Uterus (tissue), 4 donors: ENCODE data around the gene LYRM4. TPM values are rescaled to one million over a fixed set of nuclear protein-coding genes. Genes with fewer than 3 reads are reported as not detected.

ENCODE experiments used
- DNase-seq, 2 donors: peaks; one replicate each; pipeline ENCODE4 v3.0.0-alpha.2; 2019 to 2020
- H3K27ac ChIP-seq, 2 donors: fragments of 200-600 bp; sonication (generic); 1 replicate in 1 of 2; 2 replicates in 1 of 2; pipeline ENCODE4 v1.5.1; 2016 to 2018
- H3K27me3 ChIP-seq, 2 donors: fragments of 200-600 bp; sonication (generic); one replicate each; pipeline ENCODE4 v1.5.1; 2018 to 2019; ENCODE audit warnings: control low read depth in 1 of 2
- H3K36me3 ChIP-seq, 2 donors: fragments of 200-600 bp; sonication (generic); one replicate each; pipeline ENCODE4 v1.5.1; 2019; ENCODE audit warnings: control low read depth in 1 of 2
- H3K4me1 ChIP-seq, 2 donors: fragments of 200-600 bp; sonication (generic); one replicate each; pipeline ENCODE4 v1.5.1; 2018 to 2019; ENCODE audit warnings: control low read depth in 1 of 2
- H3K4me3 ChIP-seq, 2 donors: fragments of 200-600 bp; sonication (generic); 1 replicate in 1 of 2; 2 replicates in 1 of 2; pipeline ENCODE4 v1.5.1; 2018 to 2019; ENCODE audit warnings: mild to moderate bottlenecking in 1 of 2
- H3K9me3 ChIP-seq, 2 donors: fragments of 200-600 bp; sonication (generic); one replicate each; pipeline ENCODE4 v1.5.1; 2019; ENCODE audit warnings: control low read depth in 1 of 2
- POLR2A ChIP-seq, 2 donors: fragments of 450-650 bp; IDR thresholded peaks; one replicate each; pipeline ENCODE4 v1.6.1; 2016; ENCODE audit warnings: antibody characterized with exemption in 2 of 2, mild to moderate bottlenecking in 1 of 2, moderate library complexity in 1 of 2
- intact Hi-C: fragments of 100-400 bp; cut with DNase I; formaldehyde crosslinking; loops from one replicate; pipeline ENCODE4 v1.15.1; 2023; ENCODE audit warnings: low total_unique reads
- total RNA-seq, 4 donors: library from RNA; depleted of rRNA in 3 of 4; stranded (reverse); fragments of >200 nt in 3 of 4; gene quantifications; one replicate each; pipeline versions ENCODE4 v1.1.0 to v1.2.4, GENCODE V29; 2014 to 2023
- TF ChIP-seq, protein P1 (sequence below), 4 experiments: fragments of 200-600 bp in 2 of 4; fragments of 450-650 bp in 2 of 4; sonication (generic) in 2 of 4; IDR thresholded peaks; one replicate each; pipeline ENCODE4 v1.5.1; 2016 to 2019; ENCODE audit warnings: antibody characterized with exemption in 4 of 4, mild to moderate bottlenecking in 2 of 4, moderate library complexity in 1 of 4
- donor health status: DM: yes; HTN: yes; CAD: no.

Gene LYRM4
- total RNA-seq, 4 donors from 2014 or later, result 3.1 to 33.0 (median 15.7) TPM

DNA sequence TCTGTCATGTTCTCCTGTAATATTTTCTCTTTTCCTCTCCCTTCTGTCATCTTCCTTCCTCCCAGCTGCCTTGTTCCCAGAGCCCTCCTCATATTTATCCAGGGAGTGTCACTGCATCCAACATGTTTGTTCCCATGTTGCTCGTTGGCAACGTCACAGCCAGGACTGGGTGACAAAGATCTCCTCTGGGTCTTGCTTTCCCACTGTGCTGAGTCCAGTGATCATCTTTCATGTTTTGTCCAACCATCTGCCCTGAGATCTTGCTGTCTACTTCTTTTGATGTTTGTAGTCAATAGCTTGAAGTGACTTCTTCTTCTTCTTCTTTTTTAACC lies 27.2 kb upstream of the LYRM4 start:
- Histone ChIP-seq H3K27ac (peak overlapping the region in 1 of 2 donors; percentile 42), H3K4me1 (no peaks in the 10 kb centered on the region), H3K4me3 (no peak overlapping the region), H3K9me3 (no peaks in the 10 kb centered on the region), H3K36me3 (no peaks in the 10 kb centered on the region), H3K27me3 (no peaks in the 10 kb centered on the region)
- TF ChIP-seq, protein P1, sequence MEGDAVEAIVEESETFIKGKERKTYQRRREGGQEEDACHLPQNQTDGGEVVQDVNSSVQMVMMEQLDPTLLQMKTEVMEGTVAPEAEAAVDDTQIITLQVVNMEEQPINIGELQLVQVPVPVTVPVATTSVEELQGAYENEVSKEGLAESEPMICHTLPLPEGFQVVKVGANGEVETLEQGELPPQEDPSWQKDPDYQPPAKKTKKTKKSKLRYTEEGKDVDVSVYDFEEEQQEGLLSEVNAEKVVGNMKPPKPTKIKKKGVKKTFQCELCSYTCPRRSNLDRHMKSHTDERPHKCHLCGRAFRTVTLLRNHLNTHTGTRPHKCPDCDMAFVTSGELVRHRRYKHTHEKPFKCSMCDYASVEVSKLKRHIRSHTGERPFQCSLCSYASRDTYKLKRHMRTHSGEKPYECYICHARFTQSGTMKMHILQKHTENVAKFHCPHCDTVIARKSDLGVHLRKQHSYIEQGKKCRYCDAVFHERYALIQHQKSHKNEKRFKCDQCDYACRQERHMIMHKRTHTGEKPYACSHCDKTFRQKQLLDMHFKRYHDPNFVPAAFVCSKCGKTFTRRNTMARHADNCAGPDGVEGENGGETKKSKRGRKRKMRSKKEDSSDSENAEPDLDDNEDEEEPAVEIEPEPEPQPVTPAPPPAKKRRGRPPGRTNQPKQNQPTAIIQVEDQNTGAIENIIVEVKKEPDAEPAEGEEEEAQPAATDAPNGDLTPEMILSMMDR (IDR thresholded peaks at IDR 0.05), result no peak
- no peak for TF ChIP-seq POLR2A (IDR thresholded peaks at IDR 0.05)
- intact Hi-C loops, result no loop called here
- no peak for DNase-seq

DNA sequence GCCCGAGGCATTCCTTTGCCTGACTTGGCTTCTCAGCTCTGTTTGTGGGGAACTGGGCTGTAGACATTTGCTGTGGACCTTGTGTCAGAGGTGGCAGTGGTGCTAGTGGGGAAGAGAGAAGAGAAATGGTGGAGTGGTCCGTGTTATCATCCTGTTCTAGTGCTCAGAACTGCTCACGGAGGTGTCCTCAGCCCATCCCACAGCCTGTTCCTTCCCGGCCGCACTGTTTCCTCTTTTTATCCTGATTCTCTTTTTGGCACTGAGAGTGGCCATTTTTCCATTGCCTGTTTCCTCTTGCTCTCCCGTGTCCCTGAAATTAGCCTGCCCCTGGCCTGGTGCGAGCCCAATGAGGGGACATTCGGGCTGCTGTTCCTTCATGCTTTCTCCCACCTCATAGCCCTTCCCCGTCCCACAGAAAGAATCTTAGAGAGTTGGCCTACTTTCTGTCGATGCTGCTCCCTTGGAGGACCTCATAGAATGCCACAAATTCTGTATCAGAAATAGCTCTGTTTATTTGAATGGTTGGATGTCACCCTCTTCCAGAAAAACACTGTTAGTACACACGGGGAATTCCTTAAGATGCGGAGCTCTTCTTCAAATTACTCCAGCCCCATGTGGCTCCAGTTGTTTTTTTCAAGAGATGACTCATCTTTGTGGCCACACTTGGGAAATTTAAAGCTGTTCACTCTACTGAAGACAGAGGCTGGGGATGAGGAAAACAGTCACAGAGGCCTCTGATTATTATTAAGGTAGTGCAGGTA lies 26.6 kb upstream of the LYRM4 start:
- H3K4me1 ChIP-seq, result no peaks in the 10 kb centered on the region
- no peak for DNase-seq
- no peak for TF ChIP-seq POLR2A (IDR thresholded peaks at IDR 0.05)
- H3K27ac ChIP-seq, result peak overlapping the region; percentile 42 to 53
- H3K27me3 ChIP-seq, result no peaks in the 10 kb centered on the region
- no peaks in the 10 kb centered on the region for H3K36me3 ChIP-seq
- H3K9me3 ChIP-seq, result no peaks in the 10 kb centered on the region
- no peak overlapping the region for H3K4me3 ChIP-seq
- intact Hi-C loops, result no loop called here

DNA sequence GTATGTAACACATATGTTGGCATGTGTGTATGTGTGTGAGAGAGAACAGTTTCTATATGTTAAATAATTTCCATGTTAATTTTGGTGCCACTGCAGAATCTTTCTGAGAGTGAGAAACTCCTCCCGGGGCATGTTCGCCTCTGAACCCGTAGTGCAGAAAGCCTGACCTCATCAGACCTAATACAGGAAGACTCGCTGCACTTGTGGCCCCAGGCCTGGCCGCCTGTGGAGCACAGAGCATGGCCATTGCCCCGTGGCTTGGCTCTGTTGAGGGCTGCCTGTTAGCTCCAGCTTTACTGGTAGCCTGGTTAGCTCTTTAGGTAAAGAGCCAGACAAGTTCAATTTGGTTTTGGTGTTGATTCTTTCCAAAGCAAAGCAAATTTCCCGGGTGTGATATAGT lies 26.0 kb upstream of the LYRM4 start:
- intact Hi-C loops, result no loop called here
- no peaks in the 10 kb centered on the region for H3K36me3 ChIP-seq
- no peaks in the 10 kb centered on the region for H3K9me3 ChIP-seq
- no peak for DNase-seq
- H3K27ac ChIP-seq, result no peak overlapping the region
- H3K4me1 ChIP-seq, result no peaks in the 10 kb centered on the region
- H3K27me3 ChIP-seq, result no peaks in the 10 kb centered on the region
- no peak overlapping the region for H3K4me3 ChIP-seq
- TF ChIP-seq POLR2A (IDR thresholded peaks at IDR 0.05), result no peak
- TF ChIP-seq, protein P1 (IDR thresholded peaks at IDR 0.05), result no peak

DNA sequence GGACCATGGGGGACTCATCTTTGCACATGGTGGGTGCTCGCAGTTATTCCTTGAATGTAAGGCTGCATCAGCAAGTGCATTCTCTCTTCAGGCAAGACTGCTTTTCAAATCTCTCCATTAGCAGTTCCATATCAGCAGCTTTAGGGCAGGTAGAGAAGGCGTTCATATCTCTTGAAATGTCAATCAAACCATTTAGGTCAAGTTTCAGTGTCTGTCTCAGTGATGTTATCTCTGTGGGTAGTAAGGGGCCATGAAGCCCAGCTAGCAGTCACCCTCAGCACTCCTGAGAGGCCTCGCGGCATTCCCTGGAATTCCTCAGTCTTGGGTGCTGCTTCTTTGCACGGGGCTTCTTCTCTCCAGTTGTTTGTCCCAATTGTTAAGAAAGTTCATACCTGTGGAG lies 24.8 kb upstream of the LYRM4 start:
- no peaks in the 10 kb centered on the region for H3K4me1 ChIP-seq
- no peak for DNase-seq
- no peak for TF ChIP-seq POLR2A (IDR thresholded peaks at IDR 0.05)
- TF ChIP-seq, protein P1 (IDR thresholded peaks at IDR 0.05), result no peak
- H3K27me3 ChIP-seq, result no peaks in the 10 kb centered on the region
- H3K27ac ChIP-seq, result no peak overlapping the region
- H3K9me3 ChIP-seq, result no peaks in the 10 kb centered on the region
- no peak overlapping the region for H3K4me3 ChIP-seq
- H3K36me3 ChIP-seq, result no peaks in the 10 kb centered on the region
- intact Hi-C loops, result no loop called here

DNA sequence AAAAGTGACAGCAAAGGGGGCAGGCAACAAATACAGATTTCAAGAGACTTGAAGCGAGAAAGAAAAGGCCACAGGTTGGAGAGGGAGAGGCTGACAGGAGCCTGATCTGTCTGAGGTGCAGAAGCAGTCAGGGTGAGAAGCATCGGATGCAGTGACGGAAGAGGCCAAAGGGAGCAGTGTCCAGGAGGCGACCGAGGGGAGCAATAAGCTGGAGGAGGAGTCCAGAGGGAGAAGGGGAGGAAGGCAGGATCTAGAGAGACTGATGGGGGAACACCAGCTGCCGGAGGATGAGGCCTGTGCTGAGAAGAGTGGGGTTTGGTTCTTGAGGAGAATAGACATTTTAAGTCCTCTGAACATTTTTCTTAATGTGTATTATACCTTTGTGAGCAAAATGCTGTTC lies 24.3 kb upstream of the LYRM4 start:
- intact Hi-C loops, result no loop called here
- H3K36me3 ChIP-seq, result no peaks in the 10 kb centered on the region
- H3K4me1 ChIP-seq, result no peaks in the 10 kb centered on the region
- TF ChIP-seq POLR2A (IDR thresholded peaks at IDR 0.05), result no peak
- no peaks in the 10 kb centered on the region for H3K27me3 ChIP-seq
- no peak overlapping the region for H3K27ac ChIP-seq
- DNase-seq, result no peak
- no peak overlapping the region for H3K4me3 ChIP-seq
- H3K9me3 ChIP-seq, result no peaks in the 10 kb centered on the region

DNA sequence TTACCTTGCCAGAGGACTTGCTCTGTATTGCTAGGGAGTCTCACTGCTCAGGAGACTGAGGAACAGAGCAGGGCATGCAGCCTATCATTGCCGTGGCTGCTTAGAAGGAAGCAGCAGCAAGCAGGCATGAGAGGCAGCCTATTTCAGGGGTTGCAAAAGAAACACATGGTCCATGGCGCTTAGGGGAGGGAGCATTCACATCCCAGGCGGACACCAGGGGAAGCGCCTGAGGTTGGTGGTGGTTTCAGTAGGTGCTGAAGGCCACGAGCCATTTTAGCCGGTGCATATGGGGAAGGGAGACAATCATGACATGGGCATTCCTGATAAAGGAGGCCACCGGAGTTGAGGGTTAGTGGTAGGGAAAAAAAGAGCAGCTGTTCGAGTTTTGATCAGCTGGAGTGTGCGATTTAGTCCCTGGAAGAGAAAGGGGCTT lies 21.5 kb upstream of the LYRM4 start:
- H3K4me1 ChIP-seq, result no peaks in the 10 kb centered on the region
- DNase-seq, result no peak
- H3K27ac ChIP-seq, result no peak overlapping the region
- no peaks in the 10 kb centered on the region for H3K9me3 ChIP-seq
- H3K27me3 ChIP-seq, result no peaks in the 10 kb centered on the region
- intact Hi-C loops, result no loop called here
- no peaks in the 10 kb centered on the region for H3K36me3 ChIP-seq
- TF ChIP-seq POLR2A (IDR thresholded peaks at IDR 0.05), result no peak
- TF ChIP-seq, protein P1 (IDR thresholded peaks at IDR 0.05), result no peak
- no peak overlapping the region for H3K4me3 ChIP-seq
